ENCODE measurements around the gene GSKIP. TPM values are rescaled to one million over a fixed set of nuclear protein-coding genes. Genes with fewer than 3 reads are reported as not detected.

Gene GSKIP
- total RNA-seq, 1 donor from 2014 or later, result 27.3 TPM

- H3K4me1 Mint-ChIP-seq (ENCODE audit: low read depth), result no peaks in the 10 kb centered on the region
- no peaks in the 10 kb centered on the region for H3K36me3 Mint-ChIP-seq (ENCODE audit: insufficient read depth)
- no peak overlapping the region for H3K27ac Mint-ChIP-seq
- H3K9me3 Mint-ChIP-seq (ENCODE audit: low read depth), result no peaks in the 10 kb centered on the region
- no peak for TF ChIP-seq CTCF (IDR thresholded peaks at IDR 0.05; ENCODE audit: unreplicated experiment)
- no peak for DNase-seq (ENCODE audit: low spot score, unreplicated experiment)
- H3K4me3 Mint-ChIP-seq (ENCODE audit: low read depth), result no peak overlapping the region
- peaks cover 7% of the 10 kb centered on the region for H3K27me3 Mint-ChIP-seq
Observed at GRCh38 chr14:96405677-96406076, 42.4 kb downstream of the GSKIP start.

- Mint-ChIP-seq H3K4me1 (ENCODE audit: low read depth) (no peaks in the 10 kb centered on the region), H3K27ac (no peak overlapping the region), H3K4me3 (ENCODE audit: low read depth) (no peak overlapping the region), H3K27me3 (no peaks in the 10 kb centered on the region), H3K9me3 (ENCODE audit: low read depth) (no peaks in the 10 kb centered on the region), H3K36me3 (ENCODE audit: insufficient read depth) (no peaks in the 10 kb centered on the region)
- DNase-seq (ENCODE audit: low spot score, unreplicated experiment), result no peak
- no peak for TF ChIP-seq CTCF (IDR thresholded peaks at IDR 0.05; ENCODE audit: unreplicated experiment)
Observed at GRCh38 chr14:96407935-96408570, 44.7 kb downstream of the GSKIP start.

- no peak for DNase-seq (ENCODE audit: low spot score, unreplicated experiment)
- no peaks in the 10 kb centered on the region for H3K36me3 Mint-ChIP-seq (ENCODE audit: insufficient read depth)
- H3K4me1 Mint-ChIP-seq (ENCODE audit: low read depth), result no peaks in the 10 kb centered on the region
- no peak overlapping the region for H3K27ac Mint-ChIP-seq
- no peak for TF ChIP-seq CTCF (IDR thresholded peaks at IDR 0.05; ENCODE audit: unreplicated experiment)
- no peak overlapping the region for H3K4me3 Mint-ChIP-seq (ENCODE audit: low read depth)
- H3K9me3 Mint-ChIP-seq (ENCODE audit: low read depth), result no peaks in the 10 kb centered on the region
- H3K27me3 Mint-ChIP-seq, result no peaks in the 10 kb centered on the region
Observed at GRCh38 chr14:96408608-96409007, 45.3 kb downstream of the GSKIP start.

GRCh38 chr14:96409701-96410100 is 46.4 kb downstream of the GSKIP start:
- no peak for TF ChIP-seq CTCF (IDR thresholded peaks at IDR 0.05; ENCODE audit: unreplicated experiment)
- Mint-ChIP-seq H3K9me3 (ENCODE audit: low read depth) (no peaks in the 10 kb centered on the region), H3K4me3 (ENCODE audit: low read depth) (no peak overlapping the region), H3K27me3 (peaks cover 2% of the 10 kb centered on the region), H3K27ac (no peak overlapping the region), H3K36me3 (ENCODE audit: insufficient read depth) (no peaks in the 10 kb centered on the region), H3K4me1 (ENCODE audit: low read depth) (no peaks in the 10 kb centered on the region)
- DNase-seq (ENCODE audit: low spot score, unreplicated experiment), result no peak

- Mint-ChIP-seq H3K36me3 (ENCODE audit: insufficient read depth) (no peaks in the 10 kb centered on the region), H3K9me3 (ENCODE audit: low read depth) (no peaks in the 10 kb centered on the region), H3K4me1 (ENCODE audit: low read depth) (no peaks in the 10 kb centered on the region), H3K4me3 (ENCODE audit: low read depth) (no peak overlapping the region), H3K27me3 (peaks cover 2% of the 10 kb centered on the region), H3K27ac (no peak overlapping the region)
- no peak for DNase-seq (ENCODE audit: low spot score, unreplicated experiment)
- TF ChIP-seq CTCF (IDR thresholded peaks at IDR 0.05; ENCODE audit: unreplicated experiment), result no peak
Observed at GRCh38 chr14:96410119-96410518, 46.8 kb downstream of the GSKIP start.
